Prostate gland (tissue), 2 donors: ENCODE measurements around the gene LTN1. TPM values are rescaled to one million over a fixed set of nuclear protein-coding genes. Genes with fewer than 3 reads are reported as not detected.

ENCODE experiments used
- DNase-seq: peaks from one replicate; pipeline ENCODE4 v3.0.0-alpha.2; 2019; ENCODE audit warnings: low spot score
- H3K27ac ChIP-seq, 2 donors: fragments of 200-600 bp; sonication (generic); 2 replicates each; pipeline ENCODE4 v1.5.1; 2017 to 2019
- H3K27me3 ChIP-seq: fragments of 200-600 bp; sonication (generic); replicated peaks from 2 replicates; pipeline ENCODE4 v1.5.1; 2019; ENCODE audit not compliant: insufficient read depth
- H3K36me3 ChIP-seq, 2 donors: fragments of 200-600 bp; sonication (generic); 1 replicate in 1 of 2; 2 replicates in 1 of 2; pipeline versions ENCODE4 v1.5.1 to v1.8.1; 2017 to 2019
- H3K4me1 ChIP-seq: fragments of 200-600 bp; sonication (generic); replicated peaks from 2 replicates; pipeline ENCODE4 v1.5.1; 2019
- H3K4me3 ChIP-seq, 2 donors: fragments of 200-600 bp; sonication (generic); 2 replicates each; pipeline ENCODE4 v1.5.1; 2017 to 2019
- H3K9me3 ChIP-seq: fragments of 200-600 bp; sonication (generic); 2 replicates; pipeline ENCODE4 v1.5.1; 2017
- POLR2A ChIP-seq: fragments of 450-650 bp; IDR thresholded peaks from one replicate; pipeline ENCODE4 v1.6.1; 2016; ENCODE audit warnings: antibody characterized with exemption, mild to moderate bottlenecking
- POLR2AphosphoS5 ChIP-seq: sonication (generic); formaldehyde crosslinking; IDR thresholded peaks from one replicate; pipeline ENCODE4 v1.6.1; 2017; ENCODE audit warnings: antibody characterized with exemption
- WGBS: methylation state at CpG from one replicate; pipeline ENCODE4 v1.1.5; 2018; 5-methylcytosine and 5-hydroxymethylcytosine counted together
- intact Hi-C: fragments of 100-400 bp; cut with DNase I; formaldehyde crosslinking; loops from one replicate; pipeline ENCODE4 v1.14.2; 2022
- total RNA-seq, 2 donors: library from RNA; depleted of rRNA; stranded (reverse); fragments of >200 nt; gene quantifications; one replicate each; pipeline ENCODE4 v1.1.0, GENCODE V29; 2016
- TF ChIP-seq, protein P1 (sequence below), 4 experiments: fragments of 200-600 bp in 2 of 4; fragments of 450-650 bp in 2 of 4; sonication (generic) in 2 of 4; IDR thresholded peaks; 1 replicate in 3 of 4; 2 replicates in 1 of 4; pipeline ENCODE4 v1.5.1; 2016 to 2019; ENCODE audit warnings: antibody characterized with exemption in 4 of 4, mild to moderate bottlenecking in 2 of 4, moderate library complexity in 2 of 4

Gene LTN1
- total RNA-seq, 2 donors from 2014 or later = 24.6 to 29.5 TPM

DNA sequence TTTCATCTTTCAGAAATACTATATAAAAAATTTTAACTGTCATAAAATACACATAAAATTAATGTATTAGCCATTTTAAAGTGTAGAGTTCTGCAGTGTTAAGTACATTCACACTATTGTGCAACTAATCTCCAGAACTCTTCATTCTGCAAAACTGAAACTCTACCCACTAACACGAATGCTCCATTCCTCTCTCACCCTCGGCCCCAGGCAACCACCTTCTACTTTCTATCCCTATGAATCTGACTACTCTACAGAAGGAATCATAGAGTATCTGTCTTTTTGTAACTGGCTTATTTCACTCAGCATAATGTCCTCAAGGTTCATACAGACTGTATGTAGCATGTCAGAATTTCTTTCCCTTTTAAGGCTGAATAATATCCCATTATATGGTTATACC lies 43.4 kb downstream of the LTN1 start:
- Histone ChIP-seq H3K27ac (no peak overlapping the region), H3K36me3 (peaks cover 0 to 3% of the 10 kb centered on the region in 2 donors)

DNA sequence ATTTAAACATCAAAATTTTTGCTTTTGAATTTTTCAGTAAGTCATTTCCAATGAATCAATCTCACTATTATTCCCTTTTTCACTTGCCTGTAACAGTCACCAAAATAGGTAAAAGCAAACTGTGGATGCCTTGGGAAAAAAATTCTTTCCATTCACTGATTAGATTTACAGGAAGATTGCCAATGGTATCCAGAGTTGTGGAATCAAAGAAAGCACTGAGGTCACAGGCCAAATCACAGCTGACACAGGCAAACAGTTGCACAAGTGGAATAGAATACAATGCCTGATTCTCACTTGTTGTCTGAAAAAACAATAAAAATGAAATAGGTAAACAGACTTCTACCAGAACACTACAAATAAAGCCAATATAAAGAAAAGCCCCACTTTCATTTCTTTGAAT lies 48.4 kb downstream of the LTN1 start:
- peaks cover 0 to 5% of the 10 kb centered on the region in 2 donors for H3K36me3 ChIP-seq
- intact Hi-C loops = loop anchor here (5.0 kb wide), 1 partner anchor 197 kb away; no protein-coding TSS in a partner anchor
- no peak overlapping the region for H3K27ac ChIP-seq

More for the DNA sequence above, 43.4 kb downstream of the LTN1 start:
- intact Hi-C loops = no loop called here
- H3K4me1 ChIP-seq = no peaks in the 10 kb centered on the region
- DNase-seq = no peak
- no peaks in the 10 kb centered on the region for H3K9me3 ChIP-seq
- TF ChIP-seq POLR2A (no peak), POLR2AphosphoS5 (no peak)
- TF ChIP-seq, protein P1, sequence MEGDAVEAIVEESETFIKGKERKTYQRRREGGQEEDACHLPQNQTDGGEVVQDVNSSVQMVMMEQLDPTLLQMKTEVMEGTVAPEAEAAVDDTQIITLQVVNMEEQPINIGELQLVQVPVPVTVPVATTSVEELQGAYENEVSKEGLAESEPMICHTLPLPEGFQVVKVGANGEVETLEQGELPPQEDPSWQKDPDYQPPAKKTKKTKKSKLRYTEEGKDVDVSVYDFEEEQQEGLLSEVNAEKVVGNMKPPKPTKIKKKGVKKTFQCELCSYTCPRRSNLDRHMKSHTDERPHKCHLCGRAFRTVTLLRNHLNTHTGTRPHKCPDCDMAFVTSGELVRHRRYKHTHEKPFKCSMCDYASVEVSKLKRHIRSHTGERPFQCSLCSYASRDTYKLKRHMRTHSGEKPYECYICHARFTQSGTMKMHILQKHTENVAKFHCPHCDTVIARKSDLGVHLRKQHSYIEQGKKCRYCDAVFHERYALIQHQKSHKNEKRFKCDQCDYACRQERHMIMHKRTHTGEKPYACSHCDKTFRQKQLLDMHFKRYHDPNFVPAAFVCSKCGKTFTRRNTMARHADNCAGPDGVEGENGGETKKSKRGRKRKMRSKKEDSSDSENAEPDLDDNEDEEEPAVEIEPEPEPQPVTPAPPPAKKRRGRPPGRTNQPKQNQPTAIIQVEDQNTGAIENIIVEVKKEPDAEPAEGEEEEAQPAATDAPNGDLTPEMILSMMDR (IDR thresholded peaks at IDR 0.05) = no peak
- H3K4me3 ChIP-seq = no peak overlapping the region
- 84% methylated on average over 2 of the region's 2 CpGs for WGBS
- H3K27me3 ChIP-seq = no peaks in the 10 kb centered on the region

DNA sequence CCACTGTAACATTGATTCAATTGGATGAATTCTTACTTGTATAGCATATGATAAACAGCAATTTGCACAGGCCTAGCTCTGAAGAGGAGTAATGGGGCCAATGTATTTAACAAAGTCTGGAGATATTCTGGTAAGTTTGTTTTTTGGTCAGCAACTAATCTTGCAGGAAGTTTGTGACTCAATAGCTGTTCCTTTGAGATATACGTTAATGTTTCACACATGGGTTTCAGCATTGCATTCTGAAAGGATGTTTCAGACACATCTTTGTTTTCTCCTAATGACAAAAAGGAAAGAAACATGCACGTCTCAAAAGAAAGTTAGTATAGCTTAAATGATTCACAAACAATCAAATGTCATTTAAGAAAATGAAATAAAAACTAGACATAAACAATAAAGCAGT lies 49.0 kb downstream of the LTN1 start:
- no peak overlapping the region for H3K27ac ChIP-seq
- peaks cover 0 to 5% of the 10 kb centered on the region in 2 donors for H3K36me3 ChIP-seq
- no peak for DNase-seq
- H3K4me1 ChIP-seq = no peaks in the 10 kb centered on the region
- 77% methylated on average over 2 of the region's 2 CpGs for WGBS
- H3K9me3 ChIP-seq = no peaks in the 10 kb centered on the region
- intact Hi-C loops = loop anchor here (5.0 kb wide), 1 partner anchor 196 kb away; no protein-coding TSS in a partner anchor
- no peak overlapping the region for H3K4me3 ChIP-seq
- TF ChIP-seq POLR2AphosphoS5 (no peak), POLR2A (no peak)
- TF ChIP-seq, protein P1 (IDR thresholded peaks at IDR 0.05) = no peak
- H3K27me3 ChIP-seq = no peaks in the 10 kb centered on the region

More for the DNA sequence above, 48.4 kb downstream of the LTN1 start:
- Histone ChIP-seq H3K27me3 (no peaks in the 10 kb centered on the region), H3K4me1 (no peaks in the 10 kb centered on the region), H3K4me3 (no peak overlapping the region), H3K9me3 (no peaks in the 10 kb centered on the region)
- no peak for DNase-seq
- no peak for TF ChIP-seq POLR2AphosphoS5
- TF ChIP-seq, protein P1 (IDR thresholded peaks at IDR 0.05) = no peak
- no peak for TF ChIP-seq POLR2A

DNA sequence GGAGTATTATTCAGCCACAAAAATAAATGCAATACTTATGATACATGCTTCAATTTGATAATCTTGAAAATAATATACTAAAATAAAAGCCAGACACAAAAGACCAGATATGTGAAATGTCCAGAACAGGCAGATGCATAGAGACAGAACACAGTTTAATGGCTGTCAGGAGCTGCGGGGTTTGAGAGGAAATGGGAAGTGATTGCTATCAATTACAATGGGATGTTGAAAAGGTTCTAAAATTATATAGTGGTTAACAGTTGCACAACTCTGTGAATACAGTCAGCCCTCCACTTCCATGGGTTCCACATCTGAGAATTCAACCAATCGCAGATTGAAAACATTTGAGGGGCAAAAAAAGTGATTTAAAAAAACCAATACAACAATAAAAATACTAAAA lies 54.0 kb downstream of the LTN1 start:
- no peak overlapping the region for H3K27ac ChIP-seq
- intact Hi-C loops = loop anchor here (10.0 kb wide), 2 partner anchors 424 to 604 kb away; no protein-coding TSS in a partner anchor
- WGBS = 92% methylated on average over 2 of the region's 2 CpGs

DNA sequence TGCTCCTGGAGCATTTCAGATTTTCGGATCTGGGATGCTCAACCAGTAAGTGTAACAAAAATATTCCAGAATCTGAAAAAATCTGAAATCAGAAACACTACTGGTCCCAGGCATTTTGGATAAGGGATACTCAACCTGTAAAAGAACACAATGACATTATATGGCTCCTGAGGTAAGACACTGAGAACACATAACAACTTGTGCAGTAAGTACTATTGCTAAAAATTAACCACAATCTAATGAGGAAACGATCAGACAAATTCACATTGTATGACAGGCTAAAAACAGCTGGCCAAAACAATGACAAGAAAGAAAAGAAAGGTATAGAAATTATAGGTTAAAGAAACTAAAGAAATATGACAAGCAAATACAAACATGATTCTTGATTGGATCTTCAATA lies 54.9 kb downstream of the LTN1 start:
- H3K36me3 ChIP-seq = peaks cover 0 to 12% of the 10 kb centered on the region in 2 donors
- TF ChIP-seq, protein P1 (IDR thresholded peaks at IDR 0.05) = no peak
- TF ChIP-seq POLR2A (no peak), POLR2AphosphoS5 (no peak)
- no peaks in the 10 kb centered on the region for H3K9me3 ChIP-seq
- no peak overlapping the region for H3K4me3 ChIP-seq
- no peaks in the 10 kb centered on the region for H3K27me3 ChIP-seq
- 78% methylated on average over 2 of the region's 2 CpGs for WGBS
- intact Hi-C loops = loop anchor here (10.0 kb wide), 2 partner anchors 423 to 603 kb away; no protein-coding TSS in a partner anchor
- no peak for DNase-seq
- no peak overlapping the region for H3K27ac ChIP-seq
- H3K4me1 ChIP-seq = no peaks in the 10 kb centered on the region

More for the DNA sequence above, 54.0 kb downstream of the LTN1 start:
- H3K36me3 ChIP-seq = peaks cover 0 to 12% of the 10 kb centered on the region in 2 donors
- no peaks in the 10 kb centered on the region for H3K4me1 ChIP-seq
- no peak overlapping the region for H3K4me3 ChIP-seq
- DNase-seq = no peak
- TF ChIP-seq POLR2AphosphoS5 (no peak), POLR2A (no peak)
- TF ChIP-seq, protein P1 (IDR thresholded peaks at IDR 0.05) = no peak
- H3K27me3 ChIP-seq = no peaks in the 10 kb centered on the region
- H3K9me3 ChIP-seq = no peaks in the 10 kb centered on the region
